Measurements from ENCODE around the gene SLC9C1. TPM values are rescaled to one million over a fixed set of nuclear protein-coding genes. Genes with fewer than 3 reads are reported as not detected.

SLC9C1 gene
- polyA plus RNA-seq, 1 donor (not counting 4 experiments of a cell fraction or from before 2014, with no cell fraction given), result not detected

DNA sequence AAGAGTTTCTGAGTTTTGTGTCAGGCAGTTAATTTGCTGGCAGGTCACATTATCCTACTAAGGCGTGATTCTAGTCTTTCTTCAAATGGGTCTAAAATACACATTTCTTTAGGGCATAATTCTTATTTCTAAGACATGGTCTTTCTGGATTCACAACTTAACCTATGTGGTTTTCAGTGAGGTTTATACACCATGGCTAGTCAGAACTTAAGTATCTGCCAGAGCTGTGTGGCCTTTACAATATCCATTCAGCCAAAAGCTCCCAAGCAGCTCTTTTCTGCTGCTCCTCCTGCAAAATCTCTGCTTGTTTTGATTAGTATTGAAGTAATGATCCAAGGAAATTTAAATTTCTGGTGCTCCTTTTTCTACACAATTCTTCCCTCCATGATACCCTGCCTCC, 33.5 kb downstream of the SLC9C1 start:
- Histone ChIP-seq H3K4me1 (ENCODE audit: control insufficient read depth, extremely low read depth, insufficient read depth, low read length) (no peaks in the 10 kb centered on the region), H3K9me1 (ENCODE audit: control insufficient read depth, extremely low read depth, insufficient read depth, low read length) (no peaks in the 10 kb centered on the region), H3K4me3 (ENCODE audit: control insufficient read depth in 2 of 3, extremely low read depth in 1 of 3, insufficient read depth in 2 of 3, low read depth in 1 of 3, low read length in 3 of 3) (no peak overlapping the region), H4K20me1 (ENCODE audit: control insufficient read depth, extremely low read depth, insufficient read depth, low read length) (no peaks in the 10 kb centered on the region), H2AFZ (ENCODE audit: control insufficient read depth, low read length) (no peak overlapping the region), H3K4me2 (ENCODE audit: control insufficient read depth, extremely low read depth, insufficient read depth, low read depth, low read length) (no peak overlapping the region), H3K27me3 (ENCODE audit: control insufficient read depth, extremely low read depth, insufficient read depth, low read length) (no peaks in the 10 kb centered on the region), H3K79me2 (ENCODE audit: control insufficient read depth, insufficient read depth, low read length) (no peaks in the 10 kb centered on the region), H3K9me3 (ENCODE audit: control insufficient read depth, low read depth, low read length) (no peaks in the 10 kb centered on the region), H3K9ac (ENCODE audit: control insufficient read depth, extremely low read depth, insufficient read depth, low read length) (no peak overlapping the region), H3K27ac (ENCODE audit: control insufficient read depth, insufficient read depth, low read length) (no peak overlapping the region), H3K36me3 (ENCODE audit: control insufficient read depth in 2 of 2, extremely low read depth in 1 of 2, insufficient read depth in 2 of 2, low read length in 2 of 2) (no peaks in the 10 kb centered on the region)
- FAIRE-seq (no peak), DNase-seq (ENCODE audit: low read depth, low spot score) (no peak)
- TF ChIP-seq, protein P1, sequence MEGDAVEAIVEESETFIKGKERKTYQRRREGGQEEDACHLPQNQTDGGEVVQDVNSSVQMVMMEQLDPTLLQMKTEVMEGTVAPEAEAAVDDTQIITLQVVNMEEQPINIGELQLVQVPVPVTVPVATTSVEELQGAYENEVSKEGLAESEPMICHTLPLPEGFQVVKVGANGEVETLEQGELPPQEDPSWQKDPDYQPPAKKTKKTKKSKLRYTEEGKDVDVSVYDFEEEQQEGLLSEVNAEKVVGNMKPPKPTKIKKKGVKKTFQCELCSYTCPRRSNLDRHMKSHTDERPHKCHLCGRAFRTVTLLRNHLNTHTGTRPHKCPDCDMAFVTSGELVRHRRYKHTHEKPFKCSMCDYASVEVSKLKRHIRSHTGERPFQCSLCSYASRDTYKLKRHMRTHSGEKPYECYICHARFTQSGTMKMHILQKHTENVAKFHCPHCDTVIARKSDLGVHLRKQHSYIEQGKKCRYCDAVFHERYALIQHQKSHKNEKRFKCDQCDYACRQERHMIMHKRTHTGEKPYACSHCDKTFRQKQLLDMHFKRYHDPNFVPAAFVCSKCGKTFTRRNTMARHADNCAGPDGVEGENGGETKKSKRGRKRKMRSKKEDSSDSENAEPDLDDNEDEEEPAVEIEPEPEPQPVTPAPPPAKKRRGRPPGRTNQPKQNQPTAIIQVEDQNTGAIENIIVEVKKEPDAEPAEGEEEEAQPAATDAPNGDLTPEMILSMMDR (optimal IDR thresholded peaks at IDR 0.05 in 1 of 3, IDR thresholded peaks at IDR 0.05 in 1 of 3, conservative IDR thresholded peaks at IDR 0.05 in 1 of 3; ENCODE audit: extremely low read depth in 1 of 3, insufficient read depth in 2 of 3, low read length in 3 of 3), result no peak
- no peak for TF ChIP-seq EZH2 (IDR thresholded peaks at IDR 0.05; ENCODE audit: low read length)
- dilution Hi-C loops (cut with MboI; ENCODE audit: extremely low pct_ligation_motif_present, low sequenced_read_pairs), result no loop called here

DNA sequence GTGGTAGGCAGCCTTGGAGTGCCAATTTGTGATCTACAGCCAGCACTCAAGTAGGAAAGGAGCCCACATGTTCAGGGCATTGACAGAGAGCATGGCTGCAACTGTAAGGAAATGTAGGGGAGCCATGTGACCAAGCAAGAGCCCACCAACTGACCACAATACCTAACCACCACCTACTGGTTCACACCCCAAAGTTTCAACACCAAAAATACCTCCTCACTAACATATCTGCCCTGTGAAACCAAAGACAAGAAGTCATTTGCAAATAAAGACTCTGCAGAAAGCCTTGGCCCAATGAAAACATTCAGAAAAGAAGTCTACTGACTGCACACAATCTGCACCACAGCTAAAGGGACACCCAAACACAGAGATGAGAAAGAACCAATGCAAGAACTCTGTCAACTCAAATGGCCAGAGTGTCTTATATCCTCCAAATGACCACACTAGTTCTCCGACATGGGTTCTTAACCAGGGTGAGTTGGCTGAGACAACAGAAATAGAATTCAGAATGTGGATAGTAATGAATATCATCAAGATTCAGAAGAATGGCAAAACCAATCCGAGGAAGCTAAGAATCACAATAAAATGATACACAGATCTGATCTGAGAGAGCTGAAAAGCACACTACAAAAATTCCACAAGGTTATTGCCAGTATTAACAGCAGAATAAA, 40.6 kb downstream of the SLC9C1 start:
- Histone ChIP-seq H3K4me3 (ENCODE audit: control insufficient read depth in 2 of 3, extremely low read depth in 1 of 3, insufficient read depth in 2 of 3, low read depth in 1 of 3, low read length in 3 of 3) (no peak overlapping the region), H3K36me3 (ENCODE audit: control insufficient read depth in 2 of 2, extremely low read depth in 1 of 2, insufficient read depth in 2 of 2, low read length in 2 of 2) (no peaks in the 10 kb centered on the region), H4K20me1 (ENCODE audit: control insufficient read depth, extremely low read depth, insufficient read depth, low read length) (no peaks in the 10 kb centered on the region), H3K27me3 (ENCODE audit: control insufficient read depth, extremely low read depth, insufficient read depth, low read length) (no peaks in the 10 kb centered on the region), H3K9me3 (ENCODE audit: control insufficient read depth, low read depth, low read length) (no peaks in the 10 kb centered on the region), H3K27ac (ENCODE audit: control insufficient read depth, insufficient read depth, low read length) (no peak overlapping the region), H2AFZ (ENCODE audit: control insufficient read depth, low read length) (no peak overlapping the region), H3K9me1 (ENCODE audit: control insufficient read depth, extremely low read depth, insufficient read depth, low read length) (no peaks in the 10 kb centered on the region), H3K4me2 (ENCODE audit: control insufficient read depth, extremely low read depth, insufficient read depth, low read depth, low read length) (no peak overlapping the region), H3K9ac (ENCODE audit: control insufficient read depth, extremely low read depth, insufficient read depth, low read length) (no peak overlapping the region), H3K79me2 (ENCODE audit: control insufficient read depth, insufficient read depth, low read length) (no peaks in the 10 kb centered on the region), H3K4me1 (ENCODE audit: control insufficient read depth, extremely low read depth, insufficient read depth, low read length) (no peaks in the 10 kb centered on the region)
- no peak for FAIRE-seq
- TF ChIP-seq, protein P1 (optimal IDR thresholded peaks at IDR 0.05 in 1 of 3, IDR thresholded peaks at IDR 0.05 in 1 of 3, conservative IDR thresholded peaks at IDR 0.05 in 1 of 3; ENCODE audit: extremely low read depth in 1 of 3, insufficient read depth in 2 of 3, low read length in 3 of 3), result no peak
- no peak for TF ChIP-seq EZH2 (IDR thresholded peaks at IDR 0.05; ENCODE audit: low read length)
- DNase-seq (ENCODE audit: low read depth, low spot score), result no peak
- dilution Hi-C loops (cut with MboI; ENCODE audit: extremely low pct_ligation_motif_present, low sequenced_read_pairs), result no loop called here

Measured in keratinocyte (primary cell).